Measurements from ENCODE around the gene BTF3. TPM values are rescaled to one million over a fixed set of nuclear protein-coding genes. Genes with fewer than 3 reads are reported as not detected.

Gene BTF3
- total RNA-seq, 1 donor from 2014 or later, result 456 TPM

Other genes with a start within 250 kb of the BTF3 start
- gene FOXD1, start 49.7 kb upstream of the BTF3 start, total RNA-seq, result 10.8 and 16.8 TPM in 2 replicates
- gene ANKRA2, start 67.2 kb downstream of the BTF3 start, total RNA-seq, result 11.8 and 12.2 TPM in 2 replicates
- 9.5 and 16.5 TPM in 2 replicates for gene UTP15, start 67.3 kb downstream of the BTF3 start, total RNA-seq
- 83.0 and 143 TPM in 2 replicates for gene ARHGEF28, start 127.8 kb downstream of the BTF3 start, total RNA-seq